Umbilical cord (tissue), 2 donors: ENCODE results near the gene ACSL5. TPM values are rescaled to one million over a fixed set of nuclear protein-coding genes. Genes with fewer than 3 reads are reported as not detected.
"Not testable (repeated sequence)": the region's sequence is repeated elsewhere in the genome, so short reads cannot be mapped to it uniquely, and the experiment has no call there.

Experiments
- DNase-seq: peaks from one replicate; pipeline ENCODE4 v3.0.0-alpha.2; 2015; ENCODE audit warnings: low spot score
- total RNA-seq: library from RNA; depleted of rRNA; stranded (reverse); fragments of >200 nt; gene quantifications from one replicate; pipeline ENCODE4 v1.2.3, GENCODE V29; 2014; ENCODE audit warnings: low replicate concordance; ENCODE audit not compliant: insufficient read depth

Gene ACSL5
- total RNA-seq, 1 donor from 2014 or later, result 3.1 TPM

DNA sequence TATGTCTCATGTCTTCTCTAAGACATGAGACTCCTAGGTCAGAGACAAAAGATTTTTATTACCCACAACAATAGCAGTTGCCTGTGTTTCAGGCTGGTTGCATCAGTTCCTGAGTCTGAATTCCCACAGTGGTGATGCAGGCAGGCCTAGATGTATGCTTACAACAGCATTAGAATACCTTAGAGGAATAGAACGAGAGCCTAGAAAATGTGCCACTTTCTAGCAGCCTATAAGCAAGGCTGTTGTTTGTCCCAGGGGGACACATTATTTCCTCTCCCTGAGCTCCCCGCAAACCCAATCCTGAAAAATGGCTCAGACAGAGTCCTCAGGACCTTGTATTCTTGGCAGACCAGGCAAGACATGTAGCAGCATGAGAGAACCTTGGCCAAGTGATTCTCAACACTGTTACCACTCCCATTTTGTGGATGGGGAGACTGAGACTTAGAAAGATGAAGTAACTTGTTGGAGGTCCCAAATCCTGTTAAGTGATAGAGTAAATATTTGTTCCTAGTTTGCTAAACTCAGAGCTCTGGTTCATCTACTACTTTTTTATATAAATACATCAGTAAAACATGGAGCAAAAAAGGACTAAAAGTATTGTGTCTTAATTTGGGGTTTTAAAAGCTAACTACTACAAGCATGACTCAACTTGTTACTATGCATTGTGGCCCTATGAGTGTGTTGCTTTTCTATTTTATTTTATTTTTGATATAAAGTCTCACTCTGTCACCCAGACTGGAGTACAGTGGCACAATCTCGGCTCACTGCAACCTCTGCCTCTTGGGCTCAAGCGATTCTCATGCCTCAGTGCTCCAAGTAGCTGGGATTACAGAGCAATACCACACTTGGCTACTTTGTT lies 87.3 kb downstream of the ACSL5 start:
- DNase-seq, result no peak

DNA sequence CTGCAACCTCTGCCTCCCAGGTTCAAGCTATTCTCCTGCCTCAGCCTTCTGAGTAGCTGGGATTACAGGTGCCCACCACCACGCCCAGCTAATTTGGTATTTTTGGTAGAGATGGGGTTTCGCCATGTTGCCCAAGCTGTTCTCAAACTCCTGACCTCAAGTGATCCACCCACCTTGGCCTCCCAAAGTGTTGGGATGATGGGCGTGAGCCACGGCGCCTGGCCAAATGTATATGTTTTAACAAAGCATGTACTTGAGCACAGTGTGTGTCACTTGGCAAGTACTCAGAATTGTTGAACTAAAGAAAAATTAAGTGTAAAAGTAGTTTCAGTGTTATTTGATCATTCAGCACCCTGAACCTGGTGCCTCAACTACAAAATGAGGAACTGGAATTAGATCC lies 90.2 kb downstream of the ACSL5 start:
- not testable (repeated sequence) for DNase-seq

DNA sequence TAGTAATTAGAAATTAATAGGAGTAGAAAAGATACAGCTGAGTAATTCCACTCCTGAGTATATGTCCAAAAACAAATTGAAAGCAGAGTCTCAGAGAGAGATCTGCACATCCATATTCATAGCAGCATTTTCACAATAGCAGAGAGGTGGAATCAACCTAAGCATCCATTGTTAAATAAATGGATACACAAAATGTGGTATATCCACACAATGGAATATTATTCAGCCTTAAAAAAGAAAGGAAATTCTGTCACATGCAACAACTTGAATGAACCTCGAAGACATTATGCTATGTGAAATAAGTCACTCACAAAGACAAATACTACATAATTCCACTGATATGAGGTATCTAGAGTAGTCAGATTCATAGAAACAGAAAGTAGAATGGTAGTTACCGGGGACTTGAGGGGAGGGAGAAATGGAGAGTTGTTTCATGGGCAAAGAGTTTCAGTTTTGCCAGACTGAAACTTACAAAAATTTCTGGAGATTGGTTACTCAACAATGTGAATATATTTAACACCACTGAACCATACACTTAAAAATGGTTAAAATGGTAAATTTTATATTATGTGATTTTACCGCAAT lies 91.5 kb downstream of the ACSL5 start:
- no peak for DNase-seq

DNA sequence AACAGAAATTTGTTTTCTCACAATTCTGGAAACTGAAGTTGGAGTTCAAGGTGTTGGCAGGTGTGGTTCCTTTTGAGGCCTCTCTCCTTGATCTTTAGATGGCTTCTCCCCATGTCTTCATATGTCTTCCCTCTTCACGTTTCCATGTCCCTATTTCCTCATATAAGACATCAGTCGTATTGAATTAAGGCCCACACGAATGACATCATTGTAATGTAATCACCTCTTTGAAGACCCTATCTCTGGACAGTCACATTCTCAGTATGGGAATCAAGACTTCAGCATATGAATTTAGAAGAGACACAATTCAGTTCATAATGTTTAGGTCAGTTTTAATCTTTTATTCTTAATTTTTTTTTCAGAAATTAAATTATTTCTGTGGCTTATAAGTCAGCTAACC lies 92.9 kb downstream of the ACSL5 start:
- DNase-seq, result no peak

DNA sequence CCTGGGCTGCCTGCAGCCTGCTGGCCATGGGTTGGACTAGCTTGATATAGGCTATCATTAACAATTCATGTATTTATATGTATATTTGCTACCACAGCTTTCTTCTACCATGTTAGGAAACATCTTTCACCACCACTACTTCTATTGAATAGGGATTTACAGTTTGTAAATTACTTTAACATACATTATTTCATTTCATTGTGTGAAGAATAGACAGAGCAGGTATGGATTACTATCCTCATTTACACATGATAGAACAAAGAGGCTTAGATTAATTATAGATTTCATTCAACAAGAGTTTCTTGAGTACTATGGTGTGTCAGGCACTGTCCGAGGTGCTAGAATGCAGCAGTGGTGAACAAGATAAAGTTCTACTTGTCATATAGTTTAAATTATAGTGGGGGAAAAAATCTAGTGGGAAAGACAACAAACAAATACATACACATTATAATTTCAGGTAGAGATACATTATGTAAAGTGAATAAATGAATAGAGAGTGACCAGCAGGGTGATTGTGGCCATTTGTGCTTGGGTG lies 93.7 kb downstream of the ACSL5 start:
- no peak for DNase-seq

DNA sequence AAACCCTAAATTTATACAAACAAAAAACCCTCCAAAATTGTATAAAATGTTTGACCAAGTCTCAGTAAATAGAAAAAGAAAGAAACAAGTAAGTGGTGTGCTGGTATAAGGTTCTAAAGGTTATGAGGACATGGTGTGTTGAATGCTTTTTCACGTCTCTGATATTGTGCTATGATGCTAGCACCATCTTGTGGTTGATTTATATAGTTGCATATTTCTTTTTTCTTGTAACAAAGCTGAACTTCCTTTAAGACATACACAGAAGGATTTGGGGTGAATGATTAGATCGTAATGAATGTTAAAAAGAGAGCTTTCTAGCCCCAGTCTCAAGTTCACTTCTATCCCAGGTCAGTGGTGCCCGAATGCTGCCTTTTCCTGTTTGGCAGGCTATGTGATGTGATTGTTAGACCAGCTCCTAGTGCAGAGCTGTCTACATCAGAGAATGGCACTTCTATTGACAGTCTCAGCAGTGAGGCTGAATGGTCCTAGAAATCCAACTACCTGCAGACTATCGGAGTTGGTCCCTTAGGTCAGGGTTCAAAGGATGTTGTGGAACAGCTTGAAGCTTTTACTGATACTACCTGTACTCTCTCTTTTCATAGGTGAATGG lies 98.1 kb downstream of the ACSL5 start:
- peak; percentile 48 for DNase-seq

DNA sequence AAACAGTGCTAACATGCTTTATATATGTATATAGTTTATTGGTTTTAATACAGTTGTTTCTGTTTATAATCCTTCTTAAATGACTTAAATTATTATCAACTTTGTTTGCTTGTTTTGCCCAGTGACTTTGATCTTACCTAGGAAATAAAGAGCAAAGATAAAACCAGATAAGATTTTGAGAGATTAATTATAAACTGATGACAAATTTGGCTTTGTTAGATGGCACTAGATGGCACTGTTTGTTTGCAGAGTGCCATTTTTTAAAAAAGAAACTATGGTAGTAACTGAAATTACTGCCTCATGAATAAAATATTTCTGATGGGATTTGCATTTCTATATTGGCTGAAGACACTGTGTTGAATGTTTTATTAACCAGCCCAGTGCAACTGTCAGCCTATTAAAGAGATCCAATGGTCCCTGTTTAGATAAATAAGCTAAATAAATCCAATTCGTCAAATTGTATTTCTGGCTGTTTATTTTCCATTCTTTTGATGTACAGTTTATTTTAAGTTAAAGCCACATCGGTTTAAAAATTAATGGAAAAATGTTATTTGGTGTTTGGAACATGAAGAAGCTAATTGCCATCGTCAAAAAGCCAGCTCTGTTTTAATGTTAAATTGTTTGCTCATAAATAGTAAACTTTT lies 101.8 kb downstream of the ACSL5 start:
- DNase-seq, result peak; percentile 7

Other genes starting within 250 kb of the ACSL5 start
- 14.0 TPM for gene GPAM, start 190.4 kb upstream of the ACSL5 start, total RNA-seq
- not detected for gene TECTB, start 90.7 kb upstream of the ACSL5 start, total RNA-seq
- 23.1 TPM for gene ZDHHC6, start 72.8 kb downstream of the ACSL5 start, total RNA-seq
- 21.9 TPM for gene VTI1A, start 73.1 kb downstream of the ACSL5 start, total RNA-seq